CD14-positive monocyte (primary cell): ENCODE data around the gene BFSP1. TPM values are rescaled to one million over a fixed set of nuclear protein-coding genes. Genes with fewer than 3 reads are reported as not detected.
A peak's percentile ranks its signal among the peaks of the same experiment; 100 is the strongest.

ENCODE experiments used
- DNase-seq, 3 donors: peaks; one replicate each; pipeline ENCODE4 v3.0.0-alpha.2; 2011 to 2022
- H2AFZ ChIP-seq: 2 replicates; pipeline ENCODE4 v1.6.0; 2012; ENCODE audit warnings: mild to moderate bottlenecking, low read depth, low read length, inconsistent platforms; ENCODE audit not compliant: insufficient read depth, poor library complexity, severe bottlenecking
- H3K27ac ChIP-seq, 2 donors: 1 replicate in 1 of 2; 2 replicates in 1 of 2; pipeline ENCODE4 v1.5.1; 2012 to 2013; ENCODE audit warnings: low read length in 2 of 2, control low read depth in 1 of 2, inconsistent platforms in 1 of 2, low read depth in 1 of 2, mild to moderate bottlenecking in 1 of 2
- H3K27me3 ChIP-seq, 2 donors: one replicate each; pipeline versions ENCODE4 v1.6.0 to v1.6.1; 2011 to 2013; ENCODE audit warnings: low read length in 2 of 2; ENCODE audit not compliant: control insufficient read depth in 2 of 2, insufficient read depth in 2 of 2
- H3K36me3 ChIP-seq, 2 donors: replicated peaks in 1 of 2; 1 replicate in 1 of 2; 2 replicates in 1 of 2; pipeline versions ENCODE4 v1.5.1 to v1.6.1; 2012 to 2013; ENCODE audit warnings: low read length in 2 of 2, control low read depth in 1 of 2, inconsistent platforms in 1 of 2, mild to moderate bottlenecking in 1 of 2; ENCODE audit not compliant: insufficient read depth in 2 of 2, control insufficient read depth in 1 of 2
- H3K4me1 ChIP-seq, 2 donors: 1 replicate in 1 of 2; 2 replicates in 1 of 2; pipeline versions ENCODE4 v1.5.1 to v1.6.1; 2012 to 2013; ENCODE audit warnings: low read length in 2 of 2, control low read depth in 1 of 2, inconsistent platforms in 1 of 2, mild to moderate bottlenecking in 1 of 2, moderate library complexity in 1 of 2; ENCODE audit not compliant: insufficient read depth in 2 of 2, control insufficient read depth in 1 of 2
- H3K4me2 ChIP-seq: replicated peaks from 2 replicates; pipeline ENCODE3; 2012; ENCODE audit warnings: low read length, moderate library complexity, mild to moderate bottlenecking; ENCODE audit not compliant: poor library complexity, severe bottlenecking; ENCODE audit errors: extremely low read depth
- H3K4me3 ChIP-seq, 3 experiments: fragments of 200-600 bp in 1 of 3; sonication (generic) in 1 of 3; replicated peaks in 1 of 3; 1 replicate in 2 of 3; 2 replicates in 1 of 3; pipeline ENCODE4 v1.5.1; 2011 to 2013; ENCODE audit warnings: low read length in 3 of 3, mild to moderate bottlenecking in 3 of 3, control low read depth in 2 of 3, low read depth in 2 of 3, inconsistent platforms in 1 of 3, moderate library complexity in 1 of 3
- H3K79me2 ChIP-seq: 2 replicates; pipeline ENCODE4 v1.6.0; 2012; ENCODE audit warnings: mild to moderate bottlenecking, control low read depth, inconsistent platforms, low read length, moderate library complexity; ENCODE audit not compliant: insufficient read depth
- H3K9ac ChIP-seq: 2 replicates; pipeline ENCODE4 v1.6.0; 2017; ENCODE audit warnings: low read length, mild to moderate bottlenecking; ENCODE audit not compliant: insufficient read depth, poor library complexity, severe bottlenecking
- H3K9me3 ChIP-seq, 2 donors: replicated peaks in 1 of 2; 1 replicate in 1 of 2; 2 replicates in 1 of 2; pipeline versions ENCODE4 v1.5.1 to v1.6.1; 2012 to 2013; ENCODE audit warnings: low read length in 2 of 2, control low read depth in 1 of 2; ENCODE audit not compliant: control insufficient read depth in 1 of 2, insufficient read depth in 1 of 2
- H4K20me1 ChIP-seq: 2 replicates; pipeline ENCODE4 v1.6.0; 2012; ENCODE audit warnings: mild to moderate bottlenecking, low read length, control low read depth, moderate library complexity; ENCODE audit not compliant: insufficient read depth
- H3K27ac Mint-ChIP-seq, 7 donors: one replicate each; pipeline ENCODE4 v1.8.0; 2020; ENCODE audit warnings: mild to moderate bottlenecking in 7 of 7, mixed read lengths in 7 of 7, moderate library complexity in 6 of 7, inconsistent platforms in 2 of 7
- H3K27me3 Mint-ChIP-seq, 3 donors: one replicate each; pipeline ENCODE4 v1.8.0; 2021 to 2022; ENCODE audit warnings: low read depth in 3 of 3, mild to moderate bottlenecking in 3 of 3, mixed read lengths in 3 of 3, moderate library complexity in 3 of 3, inconsistent platforms in 1 of 3
- H3K36me3 Mint-ChIP-seq, 2 donors: one replicate each; pipeline ENCODE4 v1.8.0; 2020; ENCODE audit warnings: mixed read lengths in 2 of 2, inconsistent platforms in 1 of 2, mild to moderate bottlenecking in 1 of 2
- H3K4me1 Mint-ChIP-seq: one replicate; pipeline ENCODE4 v1.8.0; 2020; ENCODE audit warnings: mild to moderate bottlenecking, mixed read lengths
- H3K4me3 Mint-ChIP-seq, 2 donors: one replicate each; pipeline ENCODE4 v1.8.0; 2020; ENCODE audit warnings: mild to moderate bottlenecking in 2 of 2, mixed read lengths in 2 of 2, moderate library complexity in 1 of 2
- H3K9me3 Mint-ChIP-seq, 7 donors: one replicate each; pipeline ENCODE4 v1.8.0; 2020 to 2022; ENCODE audit warnings: mixed read lengths in 7 of 7, mild to moderate bottlenecking in 6 of 7, moderate library complexity in 6 of 7, inconsistent platforms in 2 of 7
- WGBS: methylation state at CpG from one replicate; pipeline ENCODE4 v1.1.5; 2013; ENCODE audit warnings: missing lambda C conversion rate; ENCODE audit not compliant: insufficient coverage; 5-methylcytosine and 5-hydroxymethylcytosine counted together
- intact Hi-C, 2 donors: fragments of 100-400 bp; cut with micrococcal nuclease; formaldehyde crosslinking; loops; one replicate each; pipeline versions ENCODE4 v1.15.0 to v1.15.1; 2023
- polyA plus RNA-seq, 3 donors: library from polyadenylated mRNA; depleted of rRNA in 1 of 3; unstranded in 2 of 3; stranded (reverse) in 1 of 3; fragments of 300-500 nt in 2 of 3; fragments of >200 nt in 1 of 3; fragmentation: Illumina TruSeq in 2 of 3; gene quantifications; 1 replicate in 2 of 3; 2 replicates in 1 of 3; pipeline ENCODE4 v1.2.3, GENCODE V29; 2012 to 2021
- TF ChIP-seq, protein P1 (sequence below): fragments of 200-600 bp; IDR thresholded peaks from one replicate; pipeline ENCODE4 v1.8.0; 2022; ENCODE audit warnings: antibody characterized with exemption, mild to moderate bottlenecking

Gene BFSP1
- polyA plus RNA-seq, 3 donors = not detected

DNA sequence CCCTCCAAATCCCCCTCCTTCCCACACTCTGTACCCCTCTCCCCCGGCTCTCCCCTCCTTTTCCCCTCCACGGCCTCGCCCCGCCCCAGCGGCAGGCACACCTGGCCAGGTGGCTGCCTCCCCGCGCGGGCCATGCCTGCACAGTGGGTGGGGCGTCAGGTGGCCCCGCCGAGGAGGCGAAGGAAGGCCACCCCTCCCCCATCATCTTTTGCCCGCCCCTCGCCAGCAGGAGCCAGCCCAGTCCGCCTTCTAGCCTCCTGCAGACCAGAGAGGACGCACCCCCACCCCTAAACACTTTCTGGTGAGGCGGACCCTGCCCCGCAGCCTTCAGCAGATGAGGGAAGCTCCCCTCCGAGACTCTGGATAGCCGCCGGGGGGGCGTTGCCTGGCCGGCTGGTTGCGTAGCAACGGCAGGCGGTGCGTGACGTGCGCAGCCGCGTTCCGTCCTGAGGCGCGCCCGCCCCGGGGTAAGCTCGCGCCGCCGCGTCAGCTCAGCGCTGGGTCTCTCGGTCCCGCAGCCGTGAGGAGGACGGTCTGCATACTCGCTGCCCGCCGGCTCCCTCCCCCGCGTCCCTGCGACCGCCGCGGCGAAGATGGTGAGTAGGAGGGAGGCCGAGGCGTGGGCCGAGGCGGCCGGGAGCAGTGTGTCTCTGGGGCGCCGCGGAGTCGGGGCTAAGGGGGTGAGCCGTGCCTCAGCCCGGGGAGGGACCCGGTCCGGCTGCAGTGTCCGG is 38.6 kb upstream of the BFSP1 start, which contains the start of gene DSTN:
TSS of gene DSTN (plus strand) at position 460 of the 731 bp plus-strand sequence. CDS start at position 594, 134 bp downstream.
- Histone ChIP-seq H3K4me3 (peak within 1 kb of the TSS; percentile 74 to 95 (median 81)), H3K9ac (peak within 1 kb of the TSS; percentile 72), H3K4me2 (peak within 1 kb of the TSS; percentile 99), H3K4me1 (peaks cover 13 to 20% of the 10 kb centered on the region in 2 donors), H3K79me2 (peaks cover 5% of the 10 kb centered on the region), H4K20me1 (peaks cover 10% of the 10 kb centered on the region), H3K27me3 (peaks cover 11 to 15% of the 10 kb centered on the region in 2 donors), H2AFZ (peak within 1 kb of the TSS; percentile 97), H3K36me3 (no peaks in the 10 kb centered on the region), H3K27ac (peak within 1 kb of the TSS in 1 of 2 donors; percentile 52), H3K9me3 (no peaks in the 10 kb centered on the region)
- TF ChIP-seq, protein P1, sequence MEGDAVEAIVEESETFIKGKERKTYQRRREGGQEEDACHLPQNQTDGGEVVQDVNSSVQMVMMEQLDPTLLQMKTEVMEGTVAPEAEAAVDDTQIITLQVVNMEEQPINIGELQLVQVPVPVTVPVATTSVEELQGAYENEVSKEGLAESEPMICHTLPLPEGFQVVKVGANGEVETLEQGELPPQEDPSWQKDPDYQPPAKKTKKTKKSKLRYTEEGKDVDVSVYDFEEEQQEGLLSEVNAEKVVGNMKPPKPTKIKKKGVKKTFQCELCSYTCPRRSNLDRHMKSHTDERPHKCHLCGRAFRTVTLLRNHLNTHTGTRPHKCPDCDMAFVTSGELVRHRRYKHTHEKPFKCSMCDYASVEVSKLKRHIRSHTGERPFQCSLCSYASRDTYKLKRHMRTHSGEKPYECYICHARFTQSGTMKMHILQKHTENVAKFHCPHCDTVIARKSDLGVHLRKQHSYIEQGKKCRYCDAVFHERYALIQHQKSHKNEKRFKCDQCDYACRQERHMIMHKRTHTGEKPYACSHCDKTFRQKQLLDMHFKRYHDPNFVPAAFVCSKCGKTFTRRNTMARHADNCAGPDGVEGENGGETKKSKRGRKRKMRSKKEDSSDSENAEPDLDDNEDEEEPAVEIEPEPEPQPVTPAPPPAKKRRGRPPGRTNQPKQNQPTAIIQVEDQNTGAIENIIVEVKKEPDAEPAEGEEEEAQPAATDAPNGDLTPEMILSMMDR = no peak
- H3K4me1 Mint-ChIP-seq = peaks cover 13% of the 10 kb centered on the region
- H3K9me3 Mint-ChIP-seq = peaks cover 0 to 3% (median 0%) of the 10 kb centered on the region in 7 donors
- H3K4me3 Mint-ChIP-seq = peak within 1 kb of the TSS; percentile 88 to 94
- intact Hi-C loops = loop anchor here in 1 of 2 donors (2.0 to 10.0 kb wide), 2 partner anchors 33 to 115 kb away; partner anchors contain the start of gene RRBP1
- H3K27ac Mint-ChIP-seq = peak within 1 kb of the TSS; percentile 74 to 93 (median 89)
- peaks cover 0 to 1% of the 10 kb centered on the region in 2 donors for H3K36me3 Mint-ChIP-seq
- H3K27me3 Mint-ChIP-seq = peaks cover 23 to 32% (median 26%) of the 10 kb centered on the region in 3 donors
- DNase-seq = peak; percentile 76 to 83 (median 82)
- WGBS = under 1% methylated on average over 68 of the region's 70 CpGs

DNA sequence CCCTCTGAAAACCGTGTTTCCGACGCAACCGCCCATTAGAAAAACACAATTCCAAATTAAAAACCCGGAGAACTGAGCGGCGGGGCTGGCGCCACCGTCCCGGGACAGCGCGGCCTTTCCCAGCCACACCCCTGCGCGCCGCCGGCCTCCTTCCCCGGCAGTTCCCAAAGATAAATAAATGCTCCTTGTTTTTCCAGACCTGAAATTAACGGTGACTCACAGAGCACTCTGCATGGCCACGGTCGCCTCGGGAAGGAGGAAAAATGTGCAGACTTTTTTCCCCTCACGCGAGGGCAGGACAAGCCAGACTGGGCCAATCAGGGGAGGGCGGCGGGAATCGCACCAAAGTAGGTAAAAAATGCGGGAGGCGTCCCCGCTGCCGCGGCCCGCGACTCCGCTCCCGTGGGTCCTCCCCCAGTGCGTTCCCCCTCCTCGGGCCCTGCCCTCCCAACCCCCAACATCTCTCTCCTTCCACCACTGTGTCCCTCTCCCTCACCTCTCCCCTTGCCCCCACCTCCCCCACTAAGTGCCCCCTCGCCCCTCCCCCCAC is 37.9 kb upstream of the BFSP1 start:
- peak overlapping the region; percentile 72 for H3K9ac ChIP-seq
- Mint-ChIP-seq H3K9me3 (peaks cover 0 to 3% (median 0%) of the 10 kb centered on the region in 7 donors), H3K36me3 (peaks cover 0 to 1% of the 10 kb centered on the region in 2 donors), H3K27ac (peak overlapping the region in 3 of 7 donors; percentile 50 to 73 (median 62)), H3K4me1 (peaks cover 13% of the 10 kb centered on the region), H3K4me3 (peak overlapping the region; percentile 88 to 93), H3K27me3 (peaks cover 23 to 34% (median 26%) of the 10 kb centered on the region in 3 donors)
- H3K9me3 ChIP-seq = no peaks in the 10 kb centered on the region
- H3K4me1 ChIP-seq = peaks cover 13 to 20% of the 10 kb centered on the region in 2 donors
- WGBS = under 1% methylated on average over 31 of the region's 38 CpGs
- peak overlapping the region; percentile 7 to 95 (median 10) for H3K4me3 ChIP-seq
- no peaks in the 10 kb centered on the region for H3K36me3 ChIP-seq
- peaks cover 11 to 15% of the 10 kb centered on the region in 2 donors for H3K27me3 ChIP-seq
- intact Hi-C loops = loop anchor here in 1 of 2 donors (2.0 to 10.0 kb wide), 2 partner anchors 32 to 116 kb away; partner anchors contain the start of gene RRBP1
- peak in 2 of 3 donors; percentile 17 to 36 for DNase-seq
- peaks cover 10% of the 10 kb centered on the region for H4K20me1 ChIP-seq
- peak overlapping the region; percentile 99 for H3K4me2 ChIP-seq
- no peak overlapping the region for H3K27ac ChIP-seq
- peaks cover 5% of the 10 kb centered on the region for H3K79me2 ChIP-seq
- TF ChIP-seq, protein P1 = no peak
- H2AFZ ChIP-seq = peak overlapping the region; percentile 74
